ENCODE results near the gene MRPL23. TPM values are rescaled to one million over a fixed set of nuclear protein-coding genes. Genes with fewer than 3 reads are reported as not detected.

The MRPL23 gene
- total RNA-seq, 1 experiment from 2014 or later = 109 TPM

DNA sequence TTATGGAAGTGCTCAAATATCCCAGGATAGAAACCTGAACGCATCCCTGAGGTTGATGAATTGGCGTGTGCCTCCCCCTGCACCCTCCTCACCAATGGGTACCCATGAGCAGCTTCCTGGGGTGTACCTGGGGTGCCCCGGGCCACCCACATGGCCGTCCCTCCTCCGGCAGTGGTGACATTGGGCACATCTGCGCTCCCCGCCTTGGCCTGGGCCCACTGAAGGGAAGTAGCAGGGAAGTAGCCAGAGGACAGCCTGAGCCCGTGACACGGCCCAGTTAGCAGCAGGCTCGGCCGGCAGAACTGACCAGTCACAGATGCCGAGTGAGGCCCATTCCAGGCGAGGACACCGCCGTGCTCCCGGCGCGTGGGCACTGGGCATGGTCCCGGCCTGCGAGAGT is 16.7 kb downstream of the MRPL23 start:
- Histone ChIP-seq H3K27me3 (ENCODE audit: insufficient read depth, low read length) (no peaks in the 10 kb centered on the region), H2AFZ (ENCODE audit: low read depth, low read length, poor library complexity, severe bottlenecking) (no peak overlapping the region), H3K4me3 (replicated peaks in 1 of 2; ENCODE audit: low read depth in 1 of 2, low read length in 2 of 2) (no peak overlapping the region), H3K9me3 (ENCODE audit: control insufficient read depth in 1 of 2, insufficient read depth in 1 of 2, low read depth in 1 of 2, low read length in 2 of 2) (no peaks in the 10 kb centered on the region), H3K4me2 (ENCODE audit: low read length) (no peak overlapping the region), H4K20me1 (ENCODE audit: insufficient read depth) (no peaks in the 10 kb centered on the region), H3K4me1 (ENCODE audit: control insufficient read depth in 1 of 2, insufficient read depth in 2 of 2, low read length in 2 of 2) (no peaks in the 10 kb centered on the region), H3K9me2 (ENCODE audit: insufficient read depth) (no peaks in the 10 kb centered on the region), H3K36me3 (ENCODE audit: control insufficient read depth in 1 of 2, insufficient read depth in 2 of 2, low read length in 2 of 2) (no peaks in the 10 kb centered on the region), H3K9ac (ENCODE audit: low read length) (no peak overlapping the region), H3K79me2 (ENCODE audit: insufficient read depth, low read length) (no peaks in the 10 kb centered on the region), H3K27ac (ENCODE audit: low read depth, low read length) (no peak overlapping the region)
- ATAC-seq (no peak), DNase-seq (ENCODE audit: low read depth, low spot score) (no peak)
- intact Hi-C loops (cut with micrococcal nuclease) = no loop called here
- no TSS peak for BruUV-seq (replicated peaks)
- RAD21 ChIA-PET (ENCODE audit: low non-redundant PET in 1 of 2, low total read pairs in 2 of 2, uncharacterized antibody in 2 of 2, unreplicated experiment in 2 of 2) = no interaction called here
- TF ChIP-seq EZH2phosphoT487 (IDR thresholded peaks at IDR 0.05; ENCODE audit: borderline replicate concordance) (no peak), CTCF (IDR thresholded peaks at IDR 0.05 in 2 of 3, conservative IDR thresholded peaks at IDR 0.05 in 1 of 3; ENCODE audit: borderline replicate concordance in 1 of 3, insufficient read depth in 1 of 3, low read depth in 2 of 3, low read length in 2 of 3) (no peak), SP1 (IDR thresholded peaks at IDR 0.05; ENCODE audit: low read depth) (no peak), JUND (IDR thresholded peaks at IDR 0.05) (no peak), ZNF274 (IDR thresholded peaks at IDR 0.05; ENCODE audit: low read depth, low read length) (no peak)
- CTCF ChIA-PET = no interaction called here
- POLR2A ChIA-PET = no interaction called here

DNA sequence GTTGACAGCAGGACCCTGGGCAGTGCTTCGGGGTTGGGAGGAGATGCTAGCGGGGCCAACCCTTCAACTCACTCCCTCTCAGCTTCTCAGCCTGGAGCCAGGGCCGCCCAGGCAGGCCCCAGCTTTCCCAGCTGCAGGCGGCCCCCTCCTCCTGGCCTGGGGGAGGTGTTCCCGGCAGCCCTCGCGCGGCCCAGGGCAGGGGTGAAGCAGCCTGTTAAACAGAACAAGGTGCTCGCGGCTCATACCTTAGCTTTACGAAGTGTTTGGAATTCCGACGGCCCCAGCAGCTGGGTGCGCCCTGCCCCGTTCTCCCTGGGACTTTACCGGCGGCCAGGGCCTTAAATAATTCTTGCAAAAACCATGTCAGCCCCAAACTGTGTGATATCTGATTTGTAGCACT is 17.2 kb downstream of the MRPL23 start:
- ATAC-seq = no peak

More for the DNA sequence above, 17.2 kb downstream of the MRPL23 start:
- TF ChIP-seq ELF1 (IDR thresholded peaks at IDR 0.05; ENCODE audit: borderline replicate concordance, low read depth) = no peak
- TF ChIP-seq TCF7L2 (IDR thresholded peaks at IDR 0.05; ENCODE audit: borderline replicate concordance, extremely low read depth, insufficient read depth, insufficient read length) = no peak
- no peak for TF ChIP-seq ZNF274 (IDR thresholded peaks at IDR 0.05; ENCODE audit: low read depth, low read length)
- no peaks in the 10 kb centered on the region for H3K9me3 ChIP-seq (ENCODE audit: control insufficient read depth in 1 of 2, insufficient read depth in 1 of 2, low read depth in 1 of 2, low read length in 2 of 2)
- no peaks in the 10 kb centered on the region for H3K4me1 ChIP-seq (ENCODE audit: control insufficient read depth in 1 of 2, insufficient read depth in 2 of 2, low read length in 2 of 2)
- POLR2A ChIA-PET = no interaction called here
- RAD21 ChIA-PET (ENCODE audit: low non-redundant PET in 1 of 2, low total read pairs in 2 of 2, uncharacterized antibody in 2 of 2, unreplicated experiment in 2 of 2) = no interaction called here
- H3K4me3 ChIP-seq (replicated peaks in 1 of 2; ENCODE audit: low read depth in 1 of 2, low read length in 2 of 2) = no peak overlapping the region
- H2AFZ ChIP-seq (ENCODE audit: low read depth, low read length, poor library complexity, severe bottlenecking) = no peak overlapping the region
- no peaks in the 10 kb centered on the region for H3K79me2 ChIP-seq (ENCODE audit: insufficient read depth, low read length)
- no peaks in the 10 kb centered on the region for H3K36me3 ChIP-seq (ENCODE audit: control insufficient read depth in 1 of 2, insufficient read depth in 2 of 2, low read length in 2 of 2)
- DNase-seq (ENCODE audit: low read depth, low spot score) = no peak
- H3K9ac ChIP-seq (ENCODE audit: low read length) = no peak overlapping the region
- CTCF ChIA-PET = no interaction called here
- H3K27ac ChIP-seq (ENCODE audit: low read depth, low read length) = no peak overlapping the region
- intact Hi-C loops (cut with micrococcal nuclease) = no loop called here
- H3K9me2 ChIP-seq (ENCODE audit: insufficient read depth) = no peaks in the 10 kb centered on the region
- H3K4me2 ChIP-seq (ENCODE audit: low read length) = no peak overlapping the region
- no TSS peak for BruUV-seq (replicated peaks)
- H4K20me1 ChIP-seq (ENCODE audit: insufficient read depth) = no peaks in the 10 kb centered on the region
- H3K27me3 ChIP-seq (ENCODE audit: insufficient read depth, low read length) = no peaks in the 10 kb centered on the region

All from HCT116 (cell line).